H1 (cell line): ENCODE results near the gene CCDC60. TPM values are rescaled to one million over a fixed set of nuclear protein-coding genes. Genes with fewer than 3 reads are reported as not detected.

Experiments used
- CTCF ChIA-PET: fragments of 300-600 bp; sonication (Branson Sonifier 250); formaldehyde crosslinking; loops from one replicate; lab custom pipeline; 2021; ENCODE audit not compliant: partially characterized antibody; lab: Charles Lee
- POLR2A ChIA-PET: fragments of 300-600 bp; sonication (Branson Sonifier 250); formaldehyde crosslinking; loops from one replicate; lab custom pipeline; 2021; ENCODE audit warnings: inconsistent platforms; ENCODE audit not compliant: partially characterized antibody; lab: Charles Lee
- DNase-seq, 2 experiments: peaks; one replicate each; pipeline versions ENCODE4 v3.0.0 to v3.0.0-alpha.2; 2010 to 2022; ENCODE audit warnings: low spot score in 2 of 2, low read depth in 1 of 2, mixed read lengths in 1 of 2
- FAIRE-seq: peaks from 2 replicates; lab custom pipeline; 2011; peaks lifted over from hg19 to GRCh38; lab: Jason Lieb, UNC
- H2AFZ ChIP-seq: 2 replicates; pipeline ENCODE4 v1.8.1; 2012; ENCODE audit warnings: low read length, inconsistent platforms
- H2AK5ac ChIP-seq: 2 replicates; pipeline ENCODE4 v1.6.1; 2013; ENCODE audit warnings: low read depth, low read length
- H2BK120ac ChIP-seq: replicated peaks from 2 replicates; pipeline ENCODE3; 2013; ENCODE audit warnings: low read depth, low read length, inconsistent platforms
- H2BK12ac ChIP-seq: 2 replicates; pipeline ENCODE4 v1.6.1; 2013; ENCODE audit warnings: low read depth, low read length
- H2BK15ac ChIP-seq: 2 replicates; pipeline ENCODE4 v1.6.1; 2013; ENCODE audit warnings: low read length
- H2BK20ac ChIP-seq: 2 replicates; pipeline ENCODE4 v1.6.1; 2013; ENCODE audit warnings: low read length
- H2BK5ac ChIP-seq: 2 replicates; pipeline ENCODE4 v1.6.1; 2013; ENCODE audit warnings: low read depth, low read length
- H3K14ac ChIP-seq: 2 replicates; pipeline ENCODE4 v1.6.1; 2013; ENCODE audit warnings: inconsistent platforms; ENCODE audit not compliant: insufficient read length
- H3K18ac ChIP-seq: 2 replicates; pipeline ENCODE4 v1.6.1; 2013; ENCODE audit warnings: low read length; ENCODE audit errors: extremely low read depth
- H3K23ac ChIP-seq: 2 replicates; pipeline ENCODE4 v1.6.1; 2013; ENCODE audit warnings: inconsistent platforms; ENCODE audit not compliant: insufficient read length
- H3K23me2 ChIP-seq: 2 replicates; pipeline ENCODE4 v1.6.1; 2013; ENCODE audit warnings: low read depth, low read length
- H3K27ac ChIP-seq: 2 replicates; pipeline ENCODE4 v1.6.1; 2011; ENCODE audit warnings: low read depth, low read length, inconsistent platforms
- H3K27me3 ChIP-seq, 4 experiments: replicated peaks in 1 of 4; 1 replicate in 1 of 4; 2 replicates in 3 of 4; pipeline versions ENCODE4 v1.6.1 to v1.8.1; 2011 to 2013; ENCODE audit warnings: low read length in 3 of 4, mild to moderate bottlenecking in 3 of 4, inconsistent platforms in 2 of 4, mixed read lengths in 2 of 4, moderate library complexity in 1 of 4; ENCODE audit not compliant: control insufficient read depth in 3 of 4, insufficient read depth in 3 of 4; ENCODE audit errors: extremely low read depth in 1 of 4
- H3K36me3 ChIP-seq, 4 experiments: 2 replicates each; pipeline versions ENCODE4 v1.6.1 to v1.8.1; 2011 to 2013; ENCODE audit warnings: mild to moderate bottlenecking in 4 of 4, low read length in 3 of 4, moderate library complexity in 2 of 4, control low read depth in 1 of 4, inconsistent platforms in 1 of 4; ENCODE audit not compliant: insufficient read depth in 4 of 4, control insufficient read depth in 2 of 4
- H3K4ac ChIP-seq: replicated peaks from 2 replicates; pipeline ENCODE3; 2013; ENCODE audit warnings: low read length, low read depth, mixed read lengths, inconsistent platforms; ENCODE audit not compliant: insufficient read length
- H3K4me1 ChIP-seq, 4 experiments: replicated peaks in 1 of 4; 1 replicate in 1 of 4; 2 replicates in 3 of 4; pipeline versions ENCODE4 v1.6.1 to v1.8.1; 2011 to 2013; ENCODE audit warnings: low read length in 3 of 4, inconsistent platforms in 2 of 4, mixed read lengths in 1 of 4; ENCODE audit not compliant: insufficient read depth in 4 of 4, control insufficient read depth in 3 of 4
- H3K4me2 ChIP-seq, 2 experiments: 2 replicates each; pipeline versions ENCODE4 v1.6.1 to v1.8.1; 2011 to 2013; ENCODE audit warnings: low read depth in 2 of 2, low read length in 2 of 2, control low read depth in 1 of 2, inconsistent platforms in 1 of 2, mild to moderate bottlenecking in 1 of 2; ENCODE audit not compliant: insufficient read depth in 1 of 2
- H3K4me3 ChIP-seq, 4 experiments: fragments of 200-600, 300-600 bp in 1 of 4; sonication (generic), shearing (Covaris generic), sonication (Bioruptor Twin) in 1 of 4; 2 replicates each; pipeline versions ENCODE4 v1.5.1 to v1.8.1; 2011 to 2016; ENCODE audit warnings: low read length in 4 of 4, low read depth in 3 of 4, control low read depth in 2 of 4, inconsistent platforms in 2 of 4, mild to moderate bottlenecking in 2 of 4, mixed read lengths in 1 of 4, moderate library complexity in 1 of 4; ENCODE audit not compliant: insufficient read depth in 2 of 4; ENCODE audit errors: extremely low read depth in 1 of 4
- H3K56ac ChIP-seq: replicated peaks from 2 replicates; pipeline ENCODE3; 2013; ENCODE audit warnings: low read depth, mild to moderate bottlenecking, mixed read lengths, low read length, inconsistent platforms; ENCODE audit not compliant: insufficient read length
- H3K79me1 ChIP-seq: 2 replicates; pipeline ENCODE4 v1.6.1; 2013; ENCODE audit warnings: low read depth, low read length, control low read depth
- H3K79me2 ChIP-seq, 2 experiments: 2 replicates each; pipeline versions ENCODE4 v1.6.1 to v1.8.1; 2012 to 2013; ENCODE audit warnings: low read length in 2 of 2, mild to moderate bottlenecking in 2 of 2, inconsistent platforms in 1 of 2; ENCODE audit not compliant: insufficient read depth in 2 of 2, control insufficient read depth in 1 of 2
- H3K9ac ChIP-seq, 4 experiments: replicated peaks in 1 of 4; 1 replicate in 1 of 4; 2 replicates in 3 of 4; pipeline versions ENCODE4 v1.6.1 to v1.8.1; 2011 to 2013; ENCODE audit warnings: low read depth in 3 of 4, low read length in 3 of 4, control low read depth in 2 of 4, mild to moderate bottlenecking in 2 of 4, moderate library complexity in 2 of 4, inconsistent platforms in 1 of 4; ENCODE audit errors: extremely low read depth in 1 of 4
- H3K9me3 ChIP-seq, 2 experiments: 2 replicates each; pipeline versions ENCODE4 v1.6.1 to v1.8.1; 2012 to 2013; ENCODE audit warnings: mild to moderate bottlenecking in 2 of 2, moderate library complexity in 2 of 2, control low read depth in 1 of 2, inconsistent platforms in 1 of 2, low read depth in 1 of 2, low read length in 1 of 2, mixed read lengths in 1 of 2; ENCODE audit not compliant: insufficient read depth in 2 of 2
- H4K20me1 ChIP-seq, 2 experiments: replicated peaks in 1 of 2; 2 replicates each; pipeline versions ENCODE3 to v1.8.1; 2011 to 2013; ENCODE audit warnings: inconsistent platforms in 2 of 2, low read length in 2 of 2, mild to moderate bottlenecking in 1 of 2; ENCODE audit not compliant: insufficient read depth in 2 of 2, control insufficient read depth in 1 of 2
- H4K5ac ChIP-seq: 2 replicates; pipeline ENCODE4 v1.6.1; 2013; ENCODE audit warnings: low read length, low read depth, mixed read lengths, inconsistent platforms; ENCODE audit not compliant: insufficient read length
- H4K8ac ChIP-seq: 2 replicates; pipeline ENCODE4 v1.8.0; 2013; ENCODE audit warnings: mild to moderate bottlenecking, moderate library complexity, low read length, inconsistent platforms; ENCODE audit not compliant: insufficient read depth; ENCODE audit errors: extremely low read depth
- H4K91ac ChIP-seq: replicated peaks from 2 replicates; pipeline ENCODE3; 2013; ENCODE audit warnings: low read length, mixed read lengths, inconsistent platforms; ENCODE audit not compliant: insufficient read length
- BRCA1 ChIP-seq: IDR thresholded peaks from 2 replicates; pipeline ENCODE4 v1.6.1; 2012; ENCODE audit warnings: low read depth, low read length, improper control_type of control experiment
- FOSL1 ChIP-seq: IDR thresholded peaks from 2 replicates; pipeline ENCODE4 v1.6.1; 2011; ENCODE audit warnings: mild to moderate bottlenecking, low read depth, low read length, moderate library complexity; ENCODE audit not compliant: insufficient read depth
- GTF2F1 ChIP-seq: IDR thresholded peaks from 2 replicates; pipeline ENCODE4 v1.6.1; 2012; ENCODE audit warnings: low read depth, low read length, improper control_type of control experiment, borderline replicate concordance
- HDAC6 ChIP-seq: IDR thresholded peaks from one replicate; pipeline ENCODE4 v1.7.1; 2012; ENCODE audit warnings: low read depth, mild to moderate bottlenecking, inconsistent platforms, low read length, moderate library complexity
- RFX5 ChIP-seq: IDR thresholded peaks from 2 replicates; pipeline ENCODE4 v1.6.1; 2011; ENCODE audit warnings: low read depth, low read length, improper control_type of control experiment, borderline replicate concordance
- SP1 ChIP-seq: IDR thresholded peaks from 2 replicates; pipeline ENCODE4 v1.6.1; 2011; ENCODE audit warnings: low read depth, low read length
- WGBS, 2 experiments: shearing (Covaris generic) in 1 of 2; methylation state at CpG; one replicate each; pipeline versions ENCODE4 v1.1.6 to v1.1.7; 2013 to 2015; ENCODE audit warnings: low lambda C conversion rate in 2 of 2, mixed read lengths in 2 of 2, inconsistent platforms in 1 of 2, low coverage in 1 of 2, missing lambda C conversion rate in 1 of 2; ENCODE audit not compliant: insufficient replicate concordance in 2 of 2, insufficient coverage in 1 of 2, insufficient read length in 1 of 2; ENCODE audit errors: extremely low coverage in 1 of 2, missing lambda C conversion rate in 1 of 2; 5-methylcytosine and 5-hydroxymethylcytosine counted together
- polyA plus RNA-seq, 7 experiments: library from polyadenylated mRNA; depleted of rRNA in 3 of 7; stranded (reverse) in 5 of 7; unstranded in 2 of 7; fragments of >200 nt in 5 of 7; fragments of 200-250 nt in 2 of 7; gene quantifications; 1 replicate in 5 of 7; 2 replicates in 1 of 7; 4 replicates in 1 of 7; pipeline versions ENCODE4 v1.2.1 to v1.2.3, GENCODE V29; 2011 to 2013; ENCODE audit warnings: missing spikeins in 2 of 7, mixed read lengths in 2 of 7
- total RNA-seq: library from RNA; stranded (reverse); fragmentation: NEBNext Ultra II Directional; extraction: Animal tissue kit (Norgen Biotek cat#: 25700); gene quantifications from 2 replicates; pipeline ENCODE4 v1.2.1, GENCODE V29; 2021

The CCDC60 gene
- total and polyA plus RNA-seq, 2 of the 8 experiments (the other 6 are each of a cell fraction or from before 2014, with no cell fraction given), result 0.05 TPM; not detected in 1

GRCh38 chr12:119456824-119457223, 122.3 kb downstream of the CCDC60 start:
- peak overlapping the region; percentile 45; the same call in 1 of the 2 replicates for H2BK5ac ChIP-seq
- TF ChIP-seq BRCA1 (no peak), HDAC6 (no peak), GTF2F1 (no peak), SP1 (no peak), FOSL1 (no peak), RFX5 (no peak)
- TF ChIP-seq, all 59 proteins: peak for 0
- Histone ChIP-seq H2AFZ (no peak overlapping the region; the same call in 1 of the 2 replicates), H4K91ac (no peak overlapping the region), H3K36me3 (no peaks in the 10 kb centered on the region), H3K9ac (no peak overlapping the region), H3K27ac (no peak overlapping the region), H3K4ac (no peak overlapping the region), H4K8ac (no peak overlapping the region), H4K5ac (no peak overlapping the region), H3K4me2 (no peak overlapping the region), H2AK5ac (no peak overlapping the region), H3K18ac (no peak overlapping the region), H2BK12ac (no peak overlapping the region), H3K14ac (no peak overlapping the region), H2BK20ac (peak overlapping the region; percentile 62; the same call in 1 of the 2 replicates), H3K9me3 (0 out of 4 replicates have a peak, but pooled peaks cover 0 to 2% of the 10 kb centered on the region in 2 experiments), H3K79me2 (no peaks in the 10 kb centered on the region), H3K4me1 (peaks cover 0 to 6% (median 0%) of the 10 kb centered on the region in 4 experiments; a peak in 1 of 7 replicates), H3K23me2 (no peaks in the 10 kb centered on the region; the same call in 1 of the 2 replicates), H4K20me1 (no peaks in the 10 kb centered on the region), H3K27me3 (peaks cover 0 to 2% (median 0%) of the 10 kb centered on the region in 4 experiments; a peak in 1 of 7 replicates), H3K23ac (no peak overlapping the region), H3K56ac (no peak overlapping the region), H3K4me3 (no peak overlapping the region), H2BK15ac (no peak overlapping the region), H2BK120ac (no peak overlapping the region), H3K79me1 (no peaks in the 10 kb centered on the region)
- DNase-seq (no peak), FAIRE-seq (peak; percentile 19)
- ChIA-PET CTCF (no interaction called here), POLR2A (interaction anchor here (0.7 to 1.8 kb wide), 2 partner anchors 8 to 12 kb away, joined by 3 to 6 read pairs; no protein-coding TSS in a partner anchor)
- 88% methylated on average over 3 of the region's 3 CpGs; no CpG with 5 or more reads in 1 of the 2 experiments for WGBS, 2 experiments
